Spleen (tissue), 11 donors: Measurements from ENCODE around the gene INPP5B. TPM values are rescaled to one million over a fixed set of nuclear protein-coding genes. Genes with fewer than 3 reads are reported as not detected.

ENCODE experiments used
- DNase-seq: peaks from one replicate; pipeline ENCODE4 v3.0.0-alpha.2; 2020
- H3K27ac ChIP-seq, 8 donors: fragments of 200-600 bp; sonication (generic) in 7 of 8; 1 replicate in 4 of 8; 2 replicates in 4 of 8; pipeline versions ENCODE4 v1.5.0 to v1.8.0; 2016 to 2021; ENCODE audit warnings: inconsistent platforms in 4 of 8, mild to moderate bottlenecking in 4 of 8, moderate library complexity in 1 of 8
- H3K27me3 ChIP-seq, 7 donors: fragments of 200-600 bp; sonication (generic) in 6 of 7; replicated peaks in 1 of 7; 1 replicate in 4 of 7; 2 replicates in 3 of 7; pipeline versions ENCODE4 v1.5.0 to v1.8.0; 2016 to 2021; ENCODE audit warnings: inconsistent platforms in 3 of 7, mild to moderate bottlenecking in 1 of 7
- H3K36me3 ChIP-seq, 6 donors: fragments of 200-600 bp; sonication (generic) in 5 of 6; 1 replicate in 4 of 6; 2 replicates in 2 of 6; pipeline versions ENCODE4 v1.5.0 to v1.8.0; 2016 to 2021; ENCODE audit warnings: inconsistent platforms in 2 of 6
- H3K4me1 ChIP-seq, 6 donors: fragments of 200-600 bp; sonication (generic) in 5 of 6; 1 replicate in 3 of 6; 2 replicates in 3 of 6; pipeline versions ENCODE4 v1.5.0 to v1.8.0; 2016 to 2021; ENCODE audit warnings: inconsistent platforms in 3 of 6
- H3K4me3 ChIP-seq, 8 donors: fragments of 200-600 bp; sonication (generic) in 7 of 8; 1 replicate in 4 of 8; 2 replicates in 4 of 8; pipeline versions ENCODE4 v1.5.0 to v1.8.0; 2016 to 2021; ENCODE audit warnings: inconsistent platforms in 4 of 8, mild to moderate bottlenecking in 4 of 8, moderate library complexity in 2 of 8
- H3K9me3 ChIP-seq, 8 donors: fragments of 200-600 bp; sonication (generic) in 7 of 8; 1 replicate in 4 of 8; 2 replicates in 4 of 8; pipeline versions ENCODE4 v1.5.0 to v1.8.0; 2016 to 2021; ENCODE audit warnings: inconsistent platforms in 4 of 8
- POLR2A ChIP-seq, 3 donors: fragments of 450-650 bp; IDR thresholded peaks; one replicate each; pipeline ENCODE4 v1.5.1; 2017; ENCODE audit warnings: antibody characterized with exemption in 3 of 3, mild to moderate bottlenecking in 1 of 3
- POLR2AphosphoS5 ChIP-seq, 3 donors: sonication (generic); formaldehyde crosslinking; IDR thresholded peaks; one replicate each; pipeline ENCODE4 v1.5.1; 2017; ENCODE audit warnings: antibody characterized with exemption in 3 of 3
- WGBS, 5 donors: extraction: QIAGEN DNeasy Blood & Tissue Kit in 3 of 5; methylation state at CpG; one replicate each; pipeline versions ENCODE4 v1.1.5 to v1.1.7; 2013 to 2018; 5-methylcytosine and 5-hydroxymethylcytosine counted together
- intact Hi-C: fragments of 100-400 bp; cut with DNase I; formaldehyde crosslinking; loops from one replicate; pipeline ENCODE4 v1.15.0; 2023; ENCODE audit warnings: low total_unique reads
- polyA plus RNA-seq, 3 donors: library from polyadenylated mRNA; stranded (reverse); fragments of 200-250 nt; gene quantifications; one replicate each; pipeline ENCODE4 v1.2.1, GENCODE V29; 2013
- total RNA-seq, 7 donors: library from RNA; depleted of rRNA in 3 of 7; stranded (reverse); fragments of >200 nt in 3 of 7; fragmentation: NEBNext Ultra II Directional in 4 of 7; extraction: Animal tissue kit (Norgen Biotek cat#: 25700) in 4 of 7; gene quantifications; one replicate each; pipeline versions ENCODE4 v1.1.0 to v1.2.1, GENCODE V29; 2016 to 2021
- TF ChIP-seq, protein P1 (sequence below), 11 experiments: fragments of 200-600 bp in 7 of 11; fragments of 450-650 bp in 4 of 11; sonication (generic) in 4 of 11; IDR thresholded peaks in 8 of 11; conservative IDR thresholded peaks in 3 of 11; 1 replicate in 7 of 11; 2 replicates in 4 of 11; pipeline versions ENCODE4 v1.4.0 to v1.8.0; 2016 to 2021; ENCODE audit warnings: antibody characterized with exemption in 11 of 11, inconsistent platforms in 4 of 11, mild to moderate bottlenecking in 1 of 11
- donor health status: healthy with polysubstance abuse.
- donor health status: DM: no; HTN: no; CAD: no; lungs with moderate emphysema.
- donor health status: DM: no; HTN: no; CAD: no.
- donor health status: Bipolar disorder and iron deficiency.
- donor health status: healthy.
- donor health status: DM: no; HTN: no; CAD: no.
- donor health status: DM: yes; HTN: yes; CAD: no.

Gene INPP5B
- total and polyA plus RNA-seq, 10 donors, result 11.4 to 70.7 (median 36.7) TPM

DNA sequence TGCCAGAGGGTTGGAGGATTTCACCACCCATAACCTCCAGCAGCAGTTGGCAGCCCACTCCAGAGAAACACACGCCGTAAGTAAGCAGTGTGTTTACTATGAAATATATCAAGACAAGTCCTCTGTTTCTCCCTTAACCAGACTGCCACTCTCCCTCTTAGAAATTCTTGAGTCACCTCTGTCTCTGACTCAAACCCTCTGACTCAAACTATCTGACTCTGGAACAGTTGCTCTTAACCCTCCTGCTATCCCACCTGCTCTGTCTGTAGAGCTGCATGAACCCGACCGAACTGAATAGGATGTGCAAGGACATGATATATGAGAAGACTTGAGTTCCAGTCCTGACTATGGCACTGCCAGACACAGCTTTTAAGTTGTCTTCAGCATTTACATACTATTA lies 14.1 kb downstream of the INPP5B start:
- intact Hi-C loops, result no loop called here
- TF ChIP-seq, protein P1, sequence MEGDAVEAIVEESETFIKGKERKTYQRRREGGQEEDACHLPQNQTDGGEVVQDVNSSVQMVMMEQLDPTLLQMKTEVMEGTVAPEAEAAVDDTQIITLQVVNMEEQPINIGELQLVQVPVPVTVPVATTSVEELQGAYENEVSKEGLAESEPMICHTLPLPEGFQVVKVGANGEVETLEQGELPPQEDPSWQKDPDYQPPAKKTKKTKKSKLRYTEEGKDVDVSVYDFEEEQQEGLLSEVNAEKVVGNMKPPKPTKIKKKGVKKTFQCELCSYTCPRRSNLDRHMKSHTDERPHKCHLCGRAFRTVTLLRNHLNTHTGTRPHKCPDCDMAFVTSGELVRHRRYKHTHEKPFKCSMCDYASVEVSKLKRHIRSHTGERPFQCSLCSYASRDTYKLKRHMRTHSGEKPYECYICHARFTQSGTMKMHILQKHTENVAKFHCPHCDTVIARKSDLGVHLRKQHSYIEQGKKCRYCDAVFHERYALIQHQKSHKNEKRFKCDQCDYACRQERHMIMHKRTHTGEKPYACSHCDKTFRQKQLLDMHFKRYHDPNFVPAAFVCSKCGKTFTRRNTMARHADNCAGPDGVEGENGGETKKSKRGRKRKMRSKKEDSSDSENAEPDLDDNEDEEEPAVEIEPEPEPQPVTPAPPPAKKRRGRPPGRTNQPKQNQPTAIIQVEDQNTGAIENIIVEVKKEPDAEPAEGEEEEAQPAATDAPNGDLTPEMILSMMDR (IDR thresholded peaks at IDR 0.05 in 8 of 11, conservative IDR thresholded peaks at IDR 0.05 in 3 of 11), result no peak
- TF ChIP-seq POLR2A (IDR thresholded peaks at IDR 0.05) (no peak), POLR2AphosphoS5 (IDR thresholded peaks at IDR 0.05) (no peak)
- DNase-seq, result no peak
- no peaks in the 10 kb centered on the region for H3K9me3 ChIP-seq
- H3K27me3 ChIP-seq, result no peaks in the 10 kb centered on the region
- H3K27ac ChIP-seq, result no peak overlapping the region
- peak overlapping the region in 1 of 8 donors; percentile 98 for H3K4me3 ChIP-seq
- H3K36me3 ChIP-seq, result peaks cover 0 to 59% (median 14%) of the 10 kb centered on the region in 6 donors
- H3K4me1 ChIP-seq, result peaks cover 12 to 48% (median 35%) of the 10 kb centered on the region in 6 donors
- 84 to 94% (median 92%) methylated on average over 4 of the region's 4 CpGs for WGBS, 5 donors

DNA sequence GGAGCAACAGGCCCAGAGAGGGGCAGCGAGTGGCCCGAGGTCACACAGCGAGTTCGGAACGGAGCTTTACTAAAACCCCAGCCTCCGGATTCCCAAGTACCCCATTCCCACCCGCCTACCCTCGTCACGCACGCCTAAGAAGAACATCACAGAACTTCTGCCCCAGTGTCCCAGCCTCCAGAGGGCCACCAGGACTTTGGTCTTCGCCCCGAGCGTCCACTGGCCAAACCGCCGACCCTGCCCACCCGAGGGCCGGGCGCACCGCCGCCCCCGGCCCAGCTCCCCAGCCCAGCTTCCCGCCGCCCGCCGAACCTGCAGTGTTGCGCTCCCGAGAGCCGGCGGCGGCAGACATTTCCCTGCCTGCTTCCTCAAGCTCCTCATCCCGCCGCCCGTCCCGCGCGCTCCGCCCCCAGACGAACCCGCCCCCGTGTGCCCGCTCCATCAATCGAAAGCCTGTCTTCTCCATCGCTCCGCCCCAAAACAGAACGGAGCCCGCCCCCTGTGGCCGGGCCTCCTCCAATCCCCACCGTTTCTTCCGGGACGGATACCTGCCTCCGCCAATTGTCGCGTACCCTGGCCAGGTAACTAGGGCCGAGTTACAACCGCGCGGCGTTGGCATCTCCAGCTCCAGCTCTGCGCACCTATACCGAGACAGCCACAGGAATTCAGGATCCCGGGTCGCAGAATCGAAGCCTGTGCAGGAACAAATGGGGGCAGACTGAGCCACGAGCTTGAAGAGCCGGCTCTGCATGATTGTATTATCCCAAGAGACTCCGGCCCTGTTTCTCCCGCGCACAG lies 15.3 kb downstream of the INPP5B start:
- H3K36me3 ChIP-seq, result peaks cover 0 to 50% (median 9%) of the 10 kb centered on the region in 6 donors
- no peaks in the 10 kb centered on the region for H3K9me3 ChIP-seq
- H3K27me3 ChIP-seq, result no peaks in the 10 kb centered on the region
- peak; percentile 98 for DNase-seq
- H3K4me3 ChIP-seq, result peak overlapping the region; percentile 72 to 98 (median 90)
- H3K4me1 ChIP-seq, result peaks cover 20 to 60% (median 43%) of the 10 kb centered on the region in 6 donors
- intact Hi-C loops, result no loop called here
- WGBS, 5 donors, result 0 to 1% (median 1%) methylated on average over 60 to 68 of the region's 68 CpGs
- peak in 1 of 3 donors; percentile 6 for TF ChIP-seq POLR2A (IDR thresholded peaks at IDR 0.05)
- TF ChIP-seq POLR2AphosphoS5 (IDR thresholded peaks at IDR 0.05), result peak; percentile 76 to 84 (median 79)
- TF ChIP-seq, protein P1 (IDR thresholded peaks at IDR 0.05 in 8 of 11, conservative IDR thresholded peaks at IDR 0.05 in 3 of 11), result peak in 8 of 11 experiments; percentile 17 to 47 (median 34)
- H3K27ac ChIP-seq, result peak overlapping the region; percentile 28 to 90 (median 80)

DNA sequence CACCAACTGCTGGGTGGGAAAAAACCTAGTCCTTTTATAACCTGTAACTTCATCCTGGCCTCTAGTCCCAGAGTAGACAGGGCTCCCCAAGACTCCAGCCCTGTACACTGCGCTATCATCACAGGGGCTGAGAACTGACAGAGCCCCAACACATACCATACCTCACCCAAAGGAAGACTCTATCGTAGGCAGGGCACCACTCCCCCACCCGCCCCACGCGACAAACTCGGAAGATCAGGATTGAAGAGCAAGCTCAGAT lies 15.8 kb downstream of the INPP5B start:
- H3K27ac ChIP-seq, result peak overlapping the region; percentile 28 to 90 (median 80)
- peaks cover 0 to 46% (median 7%) of the 10 kb centered on the region in 6 donors for H3K36me3 ChIP-seq
- H3K9me3 ChIP-seq, result no peaks in the 10 kb centered on the region
- intact Hi-C loops, result no loop called here
- DNase-seq, result no peak
- H3K4me1 ChIP-seq, result peaks cover 25 to 65% (median 49%) of the 10 kb centered on the region in 6 donors
- H3K4me3 ChIP-seq, result peak overlapping the region; percentile 72 to 98 (median 90)
- WGBS, 5 donors, result 8 to 13% (median 11%) methylated on average over 6 of the region's 6 CpGs
- TF ChIP-seq POLR2AphosphoS5 (IDR thresholded peaks at IDR 0.05), result no peak
- no peak for TF ChIP-seq POLR2A (IDR thresholded peaks at IDR 0.05)
- TF ChIP-seq, protein P1 (IDR thresholded peaks at IDR 0.05 in 8 of 11, conservative IDR thresholded peaks at IDR 0.05 in 3 of 11), result no peak
- no peaks in the 10 kb centered on the region for H3K27me3 ChIP-seq
